Measurements from ENCODE around the gene SS18. TPM values are rescaled to one million over a fixed set of nuclear protein-coding genes. Genes with fewer than 3 reads are reported as not detected.

SS18 gene
- total RNA-seq, 6 donors from 2014 or later = 49.6 to 122 (median 91.8) TPM

- ATAC-seq (ENCODE audit: low FRiP score in 2 of 2) = no peak
- peaks cover 0 to 63% (median 8%) of the 10 kb centered on the region in 4 donors for H3K36me3 ChIP-seq
- TF ChIP-seq POLR2A (IDR thresholded peaks at IDR 0.05) (no peak), EP300 (IDR thresholded peaks at IDR 0.05) (no peak), CTCF (IDR thresholded peaks at IDR 0.05) (no peak), POLR2AphosphoS5 (IDR thresholded peaks at IDR 0.05) (no peak)
Observed at GRCh38 chr18:26083099-26083498, 7.3 kb downstream of the SS18 start.

GRCh38 chr18:26082475-26082874 lies 7.9 kb downstream of the SS18 start:
- Histone ChIP-seq H3K4me3 (no peak overlapping the region), H3K36me3 (peaks cover 0 to 68% (median 8%) of the 10 kb centered on the region in 4 donors), H3K27me3 (no peaks in the 10 kb centered on the region), H3K27ac (no peak overlapping the region), H3K9me3 (no peaks in the 10 kb centered on the region), H3K4me1 (peaks cover 0 to under 1% (median 0%) of the 10 kb centered on the region in 4 donors)
- WGBS, 2 donors = 91 to 92% methylated on average over 3 of the region's 3 CpGs
- ATAC-seq (ENCODE audit: low FRiP score in 2 of 2) (no peak), DNase-seq (no peak)
- TF ChIP-seq EP300 (IDR thresholded peaks at IDR 0.05) (no peak), POLR2AphosphoS5 (IDR thresholded peaks at IDR 0.05) (no peak), POLR2A (IDR thresholded peaks at IDR 0.05) (no peak), CTCF (IDR thresholded peaks at IDR 0.05) (no peak)

More at GRCh38 chr18:26083099-26083498, 7.3 kb downstream of the SS18 start:
- no peak overlapping the region for H3K27ac ChIP-seq
- no peaks in the 10 kb centered on the region for H3K27me3 ChIP-seq
- no peak overlapping the region for H3K4me3 ChIP-seq
- no peak for DNase-seq
- 86 to 96% methylated on average over 3 of the region's 3 CpGs for WGBS, 2 donors
- no peaks in the 10 kb centered on the region for H3K9me3 ChIP-seq
- peaks cover 2 to 6% (median 5%) of the 10 kb centered on the region in 4 donors for H3K4me1 ChIP-seq

GRCh38 chr18:26074246-26074645 lies 16.2 kb downstream of the SS18 start:
- Histone ChIP-seq H3K36me3 (peaks cover 0 to 74% (median 18%) of the 10 kb centered on the region in 4 donors), H3K4me3 (no peak overlapping the region), H3K27ac (no peak overlapping the region), H3K4me1 (peaks cover 0 to 7% (median 0%) of the 10 kb centered on the region in 4 donors), H3K27me3 (no peaks in the 10 kb centered on the region), H3K9me3 (peaks cover 0 to 5% (median 0%) of the 10 kb centered on the region in 4 donors)
- ATAC-seq (ENCODE audit: low FRiP score in 2 of 2) (no peak), DNase-seq (no peak)
- TF ChIP-seq POLR2A (IDR thresholded peaks at IDR 0.05) (no peak), CTCF (IDR thresholded peaks at IDR 0.05) (no peak), EP300 (IDR thresholded peaks at IDR 0.05) (no peak)
- 79 to 83% methylated on average over 2 of the region's 2 CpGs for WGBS, 2 donors

GRCh38 chr18:26073758-26074157 lies 16.7 kb downstream of the SS18 start:
- Histone ChIP-seq H3K4me1 (peaks cover 0 to 7% (median 0%) of the 10 kb centered on the region in 4 donors), H3K4me3 (no peak overlapping the region), H3K36me3 (peaks cover 0 to 77% (median 18%) of the 10 kb centered on the region in 4 donors), H3K9me3 (peaks cover 0 to 5% (median 0%) of the 10 kb centered on the region in 4 donors), H3K27me3 (no peaks in the 10 kb centered on the region), H3K27ac (no peak overlapping the region)
- no peak for TF ChIP-seq CTCF (IDR thresholded peaks at IDR 0.05)
- TF ChIP-seq POLR2A (IDR thresholded peaks at IDR 0.05) = no peak
- no peak for TF ChIP-seq POLR2AphosphoS5 (IDR thresholded peaks at IDR 0.05)
- TF ChIP-seq EP300 (IDR thresholded peaks at IDR 0.05) = no peak
- ATAC-seq (ENCODE audit: low FRiP score in 2 of 2) = no peak
- no peak for DNase-seq
- WGBS, 2 donors = 53 to 65% methylated on average over 2 of the region's 2 CpGs

- H3K36me3 ChIP-seq = peaks cover 12 to 79% (median 27%) of the 10 kb centered on the region in 4 donors
- H3K4me3 ChIP-seq = no peak overlapping the region
- 97 to 98% methylated on average over 2 of the region's 2 CpGs for WGBS, 2 donors
- H3K4me1 ChIP-seq = peaks cover 0 to 7% (median 0%) of the 10 kb centered on the region in 4 donors
- ATAC-seq (ENCODE audit: low FRiP score in 2 of 2) (no peak), DNase-seq (no peak)
- H3K9me3 ChIP-seq = peaks cover 0 to 5% (median 0%) of the 10 kb centered on the region in 4 donors
- no peak overlapping the region for H3K27ac ChIP-seq
- no peak for TF ChIP-seq CTCF (IDR thresholded peaks at IDR 0.05)
- TF ChIP-seq POLR2AphosphoS5 (IDR thresholded peaks at IDR 0.05) = no peak
- no peak for TF ChIP-seq EP300 (IDR thresholded peaks at IDR 0.05)
- TF ChIP-seq POLR2A (IDR thresholded peaks at IDR 0.05) = no peak
- H3K27me3 ChIP-seq = no peaks in the 10 kb centered on the region
Observed at GRCh38 chr18:26071725-26072124, 18.7 kb downstream of the SS18 start.
